K562 (cell line): Measurements from ENCODE around the gene GET3. TPM values are rescaled to one million over a fixed set of nuclear protein-coding genes. Genes with fewer than 3 reads are reported as not detected.

Experiments used
- ARID1B ChIP-seq: fragments of 450-650 bp; IDR thresholded peaks from 2 replicates; pipeline ENCODE4 v1.6.1; 2016; ENCODE audit warnings: antibody characterized with exemption, mild to moderate bottlenecking, inconsistent platforms
- BDP1 ChIP-seq: IDR thresholded peaks from 3 replicates; pipeline ENCODE4 v1.6.1; 2011; ENCODE audit not compliant: insufficient read length, insufficient read depth
- DNMT1 ChIP-seq: fragments of 450-650 bp; IDR thresholded peaks from 2 replicates; pipeline ENCODE4 v1.6.1; 2016; ENCODE audit warnings: antibody characterized with exemption, mild to moderate bottlenecking
- E2F6 ChIP-seq, 2 experiments: IDR thresholded peaks; 2 replicates each; pipeline ENCODE4 v1.6.1; 2011; ENCODE audit warnings: borderline replicate concordance in 1 of 2, control low read depth in 1 of 2, low read depth in 1 of 2, low read length in 1 of 2, mild to moderate bottlenecking in 1 of 2, mixed read lengths in 1 of 2, moderate library complexity in 1 of 2; ENCODE audit not compliant: insufficient read depth in 1 of 2, insufficient read length in 1 of 2, poor library complexity in 1 of 2, severe bottlenecking in 1 of 2; ENCODE audit errors: extremely low read depth in 1 of 2
- EHMT2 ChIP-seq: fragments of 450-650 bp; IDR thresholded peaks from 2 replicates; pipeline ENCODE4 v1.6.1; 2018; ENCODE audit warnings: antibody characterized with exemption
- GATAD2A ChIP-seq: fragments of 450-650 bp; IDR thresholded peaks from 2 replicates; pipeline ENCODE4 v1.6.1; 2017
- HDAC8 ChIP-seq: fragments of 450-650 bp; IDR thresholded peaks from 2 replicates; pipeline ENCODE4 v1.6.1; 2016; ENCODE audit warnings: mild to moderate bottlenecking, missing genetic modification characterization, moderate library complexity, missing compliant biosample characterization
- MEF2A ChIP-seq: IDR thresholded peaks from 2 replicates; pipeline ENCODE4 v1.6.1; 2011; ENCODE audit warnings: low read depth, mild to moderate bottlenecking, low read length, moderate library complexity; ENCODE audit not compliant: control insufficient read depth
- NKRF ChIP-seq: fragments of 450-650 bp; IDR thresholded peaks from 2 replicates; pipeline ENCODE4 v1.6.1; 2016; ENCODE audit warnings: borderline replicate concordance
- PBX2 ChIP-seq, 2 experiments: IDR thresholded peaks in 1 of 2; conservative IDR thresholded peaks in 1 of 2; 2 replicates each; pipeline ENCODE4 v1.6.1; 2016; ENCODE audit warnings: low read depth in 2 of 2, mild to moderate bottlenecking in 1 of 2, missing compliant biosample characterization in 1 of 2, missing genetic modification characterization in 1 of 2, moderate library complexity in 1 of 2
- PTRF ChIP-seq: fragments of 450-650 bp; IDR thresholded peaks from 2 replicates; pipeline ENCODE4 v1.6.1; 2016; ENCODE audit warnings: mild to moderate bottlenecking, missing genetic modification characterization, missing compliant biosample characterization
- RBM34 ChIP-seq: fragments of 200-400 bp; formaldehyde crosslinking; IDR thresholded peaks from 2 replicates; pipeline ENCODE4 v1.6.1; 2018; ENCODE audit warnings: low read length, borderline replicate concordance; ENCODE audit not compliant: insufficient read depth
- RHOXF2B ChIP-seq: fragments of 250-450 bp; sonication (Bioruptor Pico); conservative IDR thresholded peaks from 2 replicates; pipeline ENCODE4 v1.5.1; 2021
- RUNX1 ChIP-seq: sonication (generic); IDR thresholded peaks from 2 replicates; pipeline ENCODE4 v1.6.1; 2016; ENCODE audit warnings: antibody characterized with exemption, low read depth
- TEAD2 ChIP-seq: fragments of 450-650 bp; IDR thresholded peaks from 2 replicates; pipeline ENCODE4 v1.6.1; 2016; ENCODE audit warnings: missing genetic modification characterization, control low read depth, missing compliant biosample characterization
- TEAD4 ChIP-seq, 2 experiments: sonication (generic) in 1 of 2; formaldehyde crosslinking in 1 of 2; IDR thresholded peaks; 2 replicates each; pipeline versions ENCODE4 v1.6.1 to v1.8.0; 2012 to 2022; ENCODE audit warnings: borderline replicate concordance in 1 of 2, inconsistent platforms in 1 of 2, low read length in 1 of 2, mild to moderate bottlenecking in 1 of 2, missing genetic modification reagents in 1 of 2
- ZNF3 ChIP-seq: fragments of 250-450 bp; sonication (Bioruptor Pico); IDR thresholded peaks from 2 replicates; pipeline ENCODE4 v1.5.0; 2021; ENCODE audit warnings: mild to moderate bottlenecking, moderate library complexity
- ZNF384 ChIP-seq: IDR thresholded peaks from 2 replicates; pipeline ENCODE4 v1.6.1; 2012; ENCODE audit warnings: low read depth, low read length, improper control_type of control experiment
- ZNF707 ChIP-seq: fragments of 250-450 bp; sonication (Bioruptor Pico); conservative IDR thresholded peaks from 2 replicates; pipeline ENCODE4 v1.8.0; 2022; ENCODE audit warnings: inconsistent platforms, mild to moderate bottlenecking, moderate library complexity
- polyA plus RNA-seq, 8 experiments: library from polyadenylated mRNA; depleted of rRNA in 4 of 8; stranded (reverse) in 5 of 8; unstranded in 3 of 8; fragments of >200 nt; fragmentation: Nextera tagmentation in 2 of 8; fragmentation: Illumina TruSeq in 1 of 8; extraction: Ambion mirVana in 2 of 8; extraction: Trizol in 1 of 8; gene quantifications; 2 replicates each; pipeline versions ENCODE4 v1.2.1 to v1.2.3, GENCODE V29; 2011 to 2014; ENCODE audit warnings: inconsistent platforms in 1 of 8, missing spikeins in 1 of 8
- total RNA-seq, 7 experiments: library from RNA; depleted of rRNA in 6 of 7; stranded (reverse); fragments of >200 nt in 6 of 7; fragmentation: Illumina TruSeq in 2 of 7; extraction: Trizol in 2 of 7; gene quantifications; 2 replicates each; pipeline versions ENCODE4 v1.2.1 to v1.2.3, GENCODE V29; 2011 to 2021; ENCODE audit warnings: low replicate concordance in 1 of 7

The GET3 gene
- total and polyA plus RNA-seq, 9 of the 15 experiments (the other 6 are each of a cell fraction or from before 2014, with no cell fraction given) = 8.3 to 83.5 (median 51.8) TPM

GRCh38 chr19:12722566-12723380, 14.5 kb upstream of the GET3 start (continued):
- TF ChIP-seq EHMT2 (no peak), BDP1 (no peak), RUNX1 (0 out of 2 replicates have a peak, but pooled peaks have one; percentile 76), ZNF384 (peak; percentile 99), E2F6 (IDR thresholded peaks at IDR 0.05; ENCODE audit: borderline replicate concordance in 1 of 2, extremely low read depth in 1 of 2, insufficient read depth in 1 of 2, insufficient read length in 1 of 2, low read depth in 1 of 2, low read length in 1 of 2, poor library complexity in 1 of 2, severe bottlenecking in 1 of 2) (peak; percentile 47 to 53), RBM34 (no peak), TEAD2 (tag) (no peak), ZNF707 (CRISPR knock-in tag) (no peak), RHOXF2B (CRISPR knock-in tag) (0 out of 2 replicates have a peak, but pooled peaks have one; percentile 65), MEF2A (no peak), DNMT1 (no peak), ARID1B (peak; percentile 14; the same call in 1 of the 2 replicates), GATAD2A (no peak), NKRF (peak; percentile 58; the same call in 1 of the 2 replicates), HDAC8 (tag) (no peak), PBX2 (CRISPR knock-in tag; IDR thresholded peaks at IDR 0.05; ENCODE audit: low read depth) (no peak), PBX2 (tag; conservative IDR thresholded peaks at IDR 0.05; ENCODE audit: low read depth) (no peak), TEAD4 (IDR thresholded peaks at IDR 0.05; ENCODE audit: low read length) (no peak), TEAD4 (CRISPR knock-in tag; IDR thresholded peaks at IDR 0.05; ENCODE audit: borderline replicate concordance) (no peak), ZNF3 (no peak), PTRF (tag) (no peak)
